Esophagus muscularis mucosa (tissue), 4 donors: Measurements from ENCODE around the gene RHOT1.

Source experiments
- EP300 ChIP-seq: sonication (generic); formaldehyde crosslinking; IDR thresholded peaks from one replicate; pipeline ENCODE4 v1.6.1; 2017; ENCODE audit warnings: antibody characterized with exemption
- POLR2A ChIP-seq: fragments of 450-650 bp; IDR thresholded peaks from one replicate; pipeline ENCODE4 v1.6.1; 2017; ENCODE audit warnings: antibody characterized with exemption, moderate library complexity, mild to moderate bottlenecking, low read depth
- TF ChIP-seq, protein P1 (sequence below), 3 experiments: fragments of 200-600 bp in 2 of 3; fragments of 450-650 bp in 1 of 3; sonication (generic) in 2 of 3; IDR thresholded peaks; one replicate each; pipeline ENCODE4 v1.5.1; 2017 to 2019; ENCODE audit warnings: antibody characterized with exemption in 3 of 3, mild to moderate bottlenecking in 2 of 3, moderate library complexity in 1 of 3

DNA sequence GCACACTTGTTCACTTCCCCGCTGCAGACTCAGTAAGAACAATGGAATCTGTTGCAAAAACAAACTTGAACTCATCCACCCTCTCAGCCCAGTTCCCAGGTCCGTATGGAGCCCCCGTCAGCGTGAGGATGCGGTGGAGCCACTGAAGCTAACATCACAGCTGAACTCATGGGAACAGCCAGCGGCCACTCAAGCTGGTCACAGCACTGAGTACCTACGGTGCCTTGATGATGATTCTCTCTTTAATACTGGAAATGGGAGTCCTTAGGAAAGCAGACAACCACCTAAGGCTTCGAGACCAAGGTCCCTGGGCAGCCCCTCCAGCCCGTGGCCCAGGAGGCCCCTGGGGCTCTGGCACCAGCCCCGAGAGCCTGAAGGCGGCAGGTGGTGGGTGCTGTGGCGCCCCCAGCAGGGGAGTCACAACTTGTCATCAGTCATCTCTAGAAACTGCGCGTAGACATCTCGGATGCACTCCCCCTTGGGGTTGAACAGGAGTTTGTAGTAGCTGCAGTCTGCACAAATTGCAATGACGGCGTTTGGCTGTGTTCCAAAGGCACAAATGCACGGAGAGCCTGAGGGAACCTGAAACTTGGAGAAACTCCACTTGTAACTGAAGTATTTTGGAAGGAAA lies 31.0 kb upstream of the RHOT1 start:
- no peak for TF ChIP-seq EP300
- TF ChIP-seq POLR2A = no peak
- TF ChIP-seq, protein P1, sequence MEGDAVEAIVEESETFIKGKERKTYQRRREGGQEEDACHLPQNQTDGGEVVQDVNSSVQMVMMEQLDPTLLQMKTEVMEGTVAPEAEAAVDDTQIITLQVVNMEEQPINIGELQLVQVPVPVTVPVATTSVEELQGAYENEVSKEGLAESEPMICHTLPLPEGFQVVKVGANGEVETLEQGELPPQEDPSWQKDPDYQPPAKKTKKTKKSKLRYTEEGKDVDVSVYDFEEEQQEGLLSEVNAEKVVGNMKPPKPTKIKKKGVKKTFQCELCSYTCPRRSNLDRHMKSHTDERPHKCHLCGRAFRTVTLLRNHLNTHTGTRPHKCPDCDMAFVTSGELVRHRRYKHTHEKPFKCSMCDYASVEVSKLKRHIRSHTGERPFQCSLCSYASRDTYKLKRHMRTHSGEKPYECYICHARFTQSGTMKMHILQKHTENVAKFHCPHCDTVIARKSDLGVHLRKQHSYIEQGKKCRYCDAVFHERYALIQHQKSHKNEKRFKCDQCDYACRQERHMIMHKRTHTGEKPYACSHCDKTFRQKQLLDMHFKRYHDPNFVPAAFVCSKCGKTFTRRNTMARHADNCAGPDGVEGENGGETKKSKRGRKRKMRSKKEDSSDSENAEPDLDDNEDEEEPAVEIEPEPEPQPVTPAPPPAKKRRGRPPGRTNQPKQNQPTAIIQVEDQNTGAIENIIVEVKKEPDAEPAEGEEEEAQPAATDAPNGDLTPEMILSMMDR (IDR thresholded peaks at IDR 0.05) = peak in 2 of 3 experiments; percentile 15 to 20
